GM12872 (cell line): ENCODE results near the gene HEXD.

Experiments used
- TF ChIP-seq, protein P1 (sequence below): IDR thresholded peaks from 3 replicates; pipeline ENCODE4 v1.5.1; 2011; ENCODE audit warnings: low read depth, mild to moderate bottlenecking, low read length, moderate library complexity; ENCODE audit not compliant: insufficient read depth

The HEXD gene

GRCh38 chr17:82399041-82399441 is 19.1 kb upstream of the HEXD start:
- TF ChIP-seq, protein P1, sequence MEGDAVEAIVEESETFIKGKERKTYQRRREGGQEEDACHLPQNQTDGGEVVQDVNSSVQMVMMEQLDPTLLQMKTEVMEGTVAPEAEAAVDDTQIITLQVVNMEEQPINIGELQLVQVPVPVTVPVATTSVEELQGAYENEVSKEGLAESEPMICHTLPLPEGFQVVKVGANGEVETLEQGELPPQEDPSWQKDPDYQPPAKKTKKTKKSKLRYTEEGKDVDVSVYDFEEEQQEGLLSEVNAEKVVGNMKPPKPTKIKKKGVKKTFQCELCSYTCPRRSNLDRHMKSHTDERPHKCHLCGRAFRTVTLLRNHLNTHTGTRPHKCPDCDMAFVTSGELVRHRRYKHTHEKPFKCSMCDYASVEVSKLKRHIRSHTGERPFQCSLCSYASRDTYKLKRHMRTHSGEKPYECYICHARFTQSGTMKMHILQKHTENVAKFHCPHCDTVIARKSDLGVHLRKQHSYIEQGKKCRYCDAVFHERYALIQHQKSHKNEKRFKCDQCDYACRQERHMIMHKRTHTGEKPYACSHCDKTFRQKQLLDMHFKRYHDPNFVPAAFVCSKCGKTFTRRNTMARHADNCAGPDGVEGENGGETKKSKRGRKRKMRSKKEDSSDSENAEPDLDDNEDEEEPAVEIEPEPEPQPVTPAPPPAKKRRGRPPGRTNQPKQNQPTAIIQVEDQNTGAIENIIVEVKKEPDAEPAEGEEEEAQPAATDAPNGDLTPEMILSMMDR, result no peak

- TF ChIP-seq, protein P1, result no peak
These were observed 18.5 kb upstream of the HEXD start for GRCh38 chr17:82399601-82400101.

- TF ChIP-seq, protein P1, result no peak
These were observed 17.9 kb upstream of the HEXD start for GRCh38 chr17:82400206-82400605.

DNA sequence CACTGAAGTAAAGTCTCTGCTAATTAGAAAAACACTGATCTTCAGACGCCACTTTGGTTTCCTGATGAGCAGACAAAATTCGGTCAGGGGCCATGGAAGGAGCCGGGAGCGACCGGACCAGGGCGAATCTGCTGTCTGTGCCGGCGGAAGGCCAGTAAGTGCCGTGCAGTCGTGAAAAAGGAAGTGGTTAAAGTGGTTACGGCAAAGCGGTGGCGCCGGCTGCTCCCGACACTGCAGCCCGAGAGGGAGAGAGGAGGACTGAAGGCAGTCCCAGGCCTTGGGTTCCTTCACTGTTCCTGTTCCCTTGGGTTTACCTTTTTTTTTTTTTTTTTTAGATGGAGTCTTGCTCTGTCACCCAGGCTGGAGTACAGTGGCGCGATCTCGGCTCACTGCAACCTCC is 17.3 kb upstream of the HEXD start:
- TF ChIP-seq, protein P1, result no peak

DNA sequence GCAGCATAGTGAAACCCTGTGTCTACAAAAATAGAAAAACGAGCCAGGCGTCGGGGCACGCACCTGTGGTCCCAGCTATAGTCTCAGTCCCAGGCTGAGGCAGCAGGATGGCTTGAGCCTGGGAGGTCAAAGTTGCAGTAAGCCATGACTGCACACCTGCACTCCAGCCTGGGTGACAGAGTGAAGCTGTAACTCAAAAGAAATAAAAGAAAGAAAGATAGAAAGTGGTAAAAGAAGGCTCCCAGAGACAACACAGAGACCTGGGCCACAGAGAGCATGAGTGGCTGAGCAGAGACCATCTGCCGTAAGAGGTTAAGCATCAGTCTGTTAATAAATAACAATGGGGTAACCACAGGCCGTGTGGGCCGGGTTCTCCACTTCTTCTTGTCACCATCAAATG is 15.3 kb upstream of the HEXD start:
- TF ChIP-seq, protein P1, result no peak

- TF ChIP-seq, protein P1, result no peak
These were observed 14.2 kb upstream of the HEXD start for GRCh38 chr17:82403662-82404660.

DNA sequence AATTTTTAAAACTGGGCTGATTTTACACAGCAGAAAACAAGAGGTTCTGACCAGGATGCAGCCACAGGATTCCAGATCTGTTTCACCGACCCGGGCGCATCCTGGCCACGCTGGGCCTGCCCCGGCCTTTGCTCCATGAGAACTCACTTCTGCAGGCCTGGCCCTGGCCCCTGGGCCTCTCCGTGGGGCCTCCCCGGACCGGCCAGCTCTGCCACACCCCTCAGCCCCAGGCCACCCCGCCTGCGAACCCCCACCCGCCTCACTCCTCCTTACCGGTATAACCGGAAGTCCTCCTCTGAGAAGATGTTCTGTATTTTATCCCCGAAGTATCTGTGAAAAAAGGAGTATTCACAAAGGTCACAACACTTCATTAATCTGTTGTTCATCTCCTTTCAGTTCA is 13.1 kb upstream of the HEXD start:
- TF ChIP-seq, protein P1, result no peak
